ENCODE data around the gene AKT1S1. TPM values are rescaled to one million over a fixed set of nuclear protein-coding genes. Genes with fewer than 3 reads are reported as not detected.
A peak's percentile ranks its signal among the peaks of the same experiment; 100 is the strongest.

The AKT1S1 gene
- total and polyA plus RNA-seq, 2 donors (not counting 3 experiments of a cell fraction or from before 2014, with no cell fraction given), result 64.2 to 68.3 TPM

GRCh38 chr19:49904136-49904535 lies 27.0 kb upstream of the AKT1S1 start:
- Histone ChIP-seq H3K4me2 (ENCODE audit: insufficient read depth, low read length) (no peak overlapping the region), H3K27ac (ENCODE audit: insufficient read depth, low read depth, low read length) (no peak overlapping the region), H4K20me1 (replicated peaks; ENCODE audit: control insufficient read depth, extremely low read depth, insufficient read depth, low read length) (no peaks in the 10 kb centered on the region), H3K4me1 (ENCODE audit: control insufficient read depth, extremely low read depth, insufficient read depth, low read length) (no peaks in the 10 kb centered on the region), H3K4me3 (replicated peaks in 1 of 3; ENCODE audit: insufficient read depth in 1 of 3, low read depth in 1 of 3, low read length in 3 of 3) (no peak overlapping the region), H3K27me3 (ENCODE audit: control insufficient read depth in 2 of 2, insufficient read depth in 2 of 2, low read length in 2 of 2) (no peaks in the 10 kb centered on the region), H3K79me2 (ENCODE audit: control insufficient read depth, insufficient read depth, low read length) (no peaks in the 10 kb centered on the region), H3K36me3 (ENCODE audit: control insufficient read depth in 2 of 2, extremely low read depth in 1 of 2, insufficient read depth in 2 of 2, low read length in 2 of 2) (peaks cover 5 to 13% of the 10 kb centered on the region in 2 experiments), H3K9ac (replicated peaks; ENCODE audit: extremely low read depth, insufficient read depth, low read length) (no peak overlapping the region), H3K9me1 (replicated peaks; ENCODE audit: control insufficient read depth, extremely low read depth, insufficient read depth, low read length) (no peaks in the 10 kb centered on the region), H3K9me3 (replicated peaks; ENCODE audit: control insufficient read depth, insufficient read depth, low read length) (no peaks in the 10 kb centered on the region), H2AFZ (ENCODE audit: low read depth, low read length) (no peak overlapping the region)
- no TSS peak for BruUV-seq (replicated peaks)
- FAIRE-seq, result no peak
- intact Hi-C loops (cut with micrococcal nuclease) (no loop called here), dilution Hi-C loops (cut with MboI; ENCODE audit: extremely low pct_ligation_motif_present, low sequenced_read_pairs) (no loop called here)
- TF ChIP-seq GATA2 (IDR thresholded peaks at IDR 0.05; ENCODE audit: insufficient read depth, insufficient read length, low read depth, low read length) (no peak), EZH2 (IDR thresholded peaks at IDR 0.05; ENCODE audit: borderline replicate concordance, low read depth, low read length, severe bottlenecking) (no peak), JUN (IDR thresholded peaks at IDR 0.05; ENCODE audit: borderline replicate concordance, insufficient read depth, insufficient read length, low read depth) (no peak)
- ChIA-PET POLR2A (no interaction called here), CTCF (no interaction called here)
- DNase-seq (ENCODE audit: low read depth, low spot score), result no peak

- H3K4me1 ChIP-seq (ENCODE audit: control insufficient read depth, extremely low read depth, insufficient read depth, low read length), result peaks cover 13% of the 10 kb centered on the region
- H3K4me2 ChIP-seq (ENCODE audit: insufficient read depth, low read length), result peak within 1 kb of the TSS; percentile 62
- TF ChIP-seq MAX (IDR thresholded peaks at IDR 0.05; ENCODE audit: insufficient read depth, insufficient read length) (no peak), POLR2AphosphoS5 (IDR thresholded peaks at IDR 0.05; ENCODE audit: insufficient read depth, low read depth, low read length) (peak; percentile 47)
- DNase-seq (ENCODE audit: low read depth, low spot score) (peak; percentile 73), FAIRE-seq (peak; percentile 98)
- H2AFZ ChIP-seq (ENCODE audit: low read depth, low read length), result peak within 1 kb of the TSS; percentile 9
- TSS peak; percentile 33 for BruUV-seq (replicated peaks)
- H3K9ac ChIP-seq (replicated peaks; ENCODE audit: extremely low read depth, insufficient read depth, low read length), result peak within 1 kb of the TSS; percentile 30
- H3K4me3 ChIP-seq (replicated peaks in 1 of 3; ENCODE audit: insufficient read depth in 1 of 3, low read depth in 1 of 3, low read length in 3 of 3), result peak within 1 kb of the TSS in 1 of 3 experiments; percentile 26
- no peaks in the 10 kb centered on the region for H3K36me3 ChIP-seq (ENCODE audit: control insufficient read depth in 2 of 2, extremely low read depth in 1 of 2, insufficient read depth in 2 of 2, low read length in 2 of 2)
- peak within 1 kb of the TSS; percentile 67 for H3K27ac ChIP-seq (ENCODE audit: insufficient read depth, low read depth, low read length)
- H3K79me2 ChIP-seq (ENCODE audit: control insufficient read depth, insufficient read depth, low read length), result no peaks in the 10 kb centered on the region
- POLR2A ChIA-PET, result interaction anchor here (0.5 to 0.6 kb wide), 2 partner anchors 17 to 30 kb away, joined by 3 to 7 read pairs; no protein-coding TSS in a partner anchor
- dilution Hi-C loops (cut with MboI; ENCODE audit: extremely low pct_ligation_motif_present, low sequenced_read_pairs), result no loop called here
- intact Hi-C loops (cut with micrococcal nuclease), result loop anchor here (2.0 kb wide), 1 partner anchor 32 kb away; the partner anchor contains the start of genes ATF5 and NUP62
- H3K27me3 ChIP-seq (ENCODE audit: control insufficient read depth in 2 of 2, insufficient read depth in 2 of 2, low read length in 2 of 2), result no peaks in the 10 kb centered on the region
- H4K20me1 ChIP-seq (replicated peaks; ENCODE audit: control insufficient read depth, extremely low read depth, insufficient read depth, low read length), result no peaks in the 10 kb centered on the region
- H3K9me1 ChIP-seq (replicated peaks; ENCODE audit: control insufficient read depth, extremely low read depth, insufficient read depth, low read length), result no peaks in the 10 kb centered on the region
- CTCF ChIA-PET, result interaction anchor here (0.9 to 1.6 kb wide), 2 partner anchors 10 to 14 kb away, joined by 4 to 5 read pairs; no protein-coding TSS in a partner anchor
- H3K9me3 ChIP-seq (replicated peaks; ENCODE audit: control insufficient read depth, insufficient read depth, low read length), result no peaks in the 10 kb centered on the region
Measured at GRCh38 chr19:49896863-49897621, 19.9 kb upstream of the AKT1S1 start, which contains the start of gene IL4I1. Gene IL4I1 (minus strand): TSS chr19:49896887. CDS start chr19:49896160, 727 bp downstream.

Measured in endothelial cell of umbilical vein (primary cell).